ENCODE results near the gene NUTM2A. TPM values are rescaled to one million over a fixed set of nuclear protein-coding genes. Genes with fewer than 3 reads are reported as not detected.
"Not testable (repeated sequence)": the region's sequence is repeated elsewhere in the genome, so short reads cannot be mapped to it uniquely, and the experiment has no call there.

NUTM2A gene
- polyA plus RNA-seq, 1 experiment = 0.70 TPM

GRCh38 chr10:87216120-87216519 is 9.1 kb upstream of the NUTM2A start:
- H3K4me3 ChIP-seq (ENCODE audit: low read depth, low read length); DNase-seq (ENCODE audit: low read depth); H3K36me3 ChIP-seq (ENCODE audit: control insufficient read depth, insufficient read depth, low read length); CTCF ChIA-PET; POLR2A ChIA-PET; H3K27me3 ChIP-seq (ENCODE audit: control insufficient read depth, insufficient read depth, low read length): not testable (repeated sequence)

GRCh38 chr10:87219370-87219769 is 5.9 kb upstream of the NUTM2A start:
- H3K27me3 ChIP-seq (ENCODE audit: control insufficient read depth, insufficient read depth, low read length); CTCF ChIA-PET; H3K4me3 ChIP-seq (ENCODE audit: low read depth, low read length); DNase-seq (ENCODE audit: low read depth); POLR2A ChIA-PET; H3K36me3 ChIP-seq (ENCODE audit: control insufficient read depth, insufficient read depth, low read length): not testable (repeated sequence)

- H3K27me3 ChIP-seq (ENCODE audit: control insufficient read depth, insufficient read depth, low read length); DNase-seq (ENCODE audit: low read depth); CTCF ChIA-PET; H3K36me3 ChIP-seq (ENCODE audit: control insufficient read depth, insufficient read depth, low read length); POLR2A ChIA-PET; H3K4me3 ChIP-seq (ENCODE audit: low read depth, low read length): not testable (repeated sequence)
Measured at GRCh38 chr10:87222789-87223188, 2.5 kb upstream of the NUTM2A start.

GRCh38 chr10:87228247-87228646 is 3.0 kb downstream of the NUTM2A start:
- H3K4me3 ChIP-seq (ENCODE audit: low read depth, low read length); H3K27me3 ChIP-seq (ENCODE audit: control insufficient read depth, insufficient read depth, low read length); CTCF ChIA-PET; H3K36me3 ChIP-seq (ENCODE audit: control insufficient read depth, insufficient read depth, low read length); DNase-seq (ENCODE audit: low read depth); POLR2A ChIA-PET: not testable (repeated sequence)

GRCh38 chr10:87229211-87229610 is 4.0 kb downstream of the NUTM2A start:
- H3K36me3 ChIP-seq (ENCODE audit: control insufficient read depth, insufficient read depth, low read length); DNase-seq (ENCODE audit: low read depth); CTCF ChIA-PET: not testable (repeated sequence)

GRCh38 chr10:87234854-87235253 is 9.6 kb downstream of the NUTM2A start:
- POLR2A ChIA-PET; H3K27me3 ChIP-seq (ENCODE audit: control insufficient read depth, insufficient read depth, low read length); H3K4me3 ChIP-seq (ENCODE audit: low read depth, low read length); CTCF ChIA-PET; DNase-seq (ENCODE audit: low read depth); H3K36me3 ChIP-seq (ENCODE audit: control insufficient read depth, insufficient read depth, low read length): not testable (repeated sequence)

More at GRCh38 chr10:87229211-87229610, 4.0 kb downstream of the NUTM2A start:
- H3K4me3 ChIP-seq (ENCODE audit: low read depth, low read length); H3K27me3 ChIP-seq (ENCODE audit: control insufficient read depth, insufficient read depth, low read length); POLR2A ChIA-PET: not testable (repeated sequence)

GRCh38 chr10:87237244-87237643 is 12.0 kb downstream of the NUTM2A start:
- CTCF ChIA-PET; H3K4me3 ChIP-seq (ENCODE audit: low read depth, low read length); DNase-seq (ENCODE audit: low read depth); H3K27me3 ChIP-seq (ENCODE audit: control insufficient read depth, insufficient read depth, low read length); POLR2A ChIA-PET; H3K36me3 ChIP-seq (ENCODE audit: control insufficient read depth, insufficient read depth, low read length): not testable (repeated sequence)

- H3K27me3 ChIP-seq (ENCODE audit: control insufficient read depth, insufficient read depth, low read length); CTCF ChIA-PET; H3K4me3 ChIP-seq (ENCODE audit: low read depth, low read length); DNase-seq (ENCODE audit: low read depth); H3K36me3 ChIP-seq (ENCODE audit: control insufficient read depth, insufficient read depth, low read length); POLR2A ChIA-PET: not testable (repeated sequence)
Measured at GRCh38 chr10:87239346-87239808, 14.1 kb downstream of the NUTM2A start.

- H3K36me3 ChIP-seq (ENCODE audit: control insufficient read depth, insufficient read depth, low read length); DNase-seq (ENCODE audit: low read depth); H3K4me3 ChIP-seq (ENCODE audit: low read depth, low read length); CTCF ChIA-PET; POLR2A ChIA-PET; H3K27me3 ChIP-seq (ENCODE audit: control insufficient read depth, insufficient read depth, low read length): not testable (repeated sequence)
Measured at GRCh38 chr10:87242192-87242591, 16.9 kb downstream of the NUTM2A start.

GRCh38 chr10:87247335-87247734 is 22.1 kb downstream of the NUTM2A start:
- H3K27me3 ChIP-seq (ENCODE audit: control insufficient read depth, insufficient read depth, low read length); CTCF ChIA-PET; H3K36me3 ChIP-seq (ENCODE audit: control insufficient read depth, insufficient read depth, low read length); POLR2A ChIA-PET; H3K4me3 ChIP-seq (ENCODE audit: low read depth, low read length); DNase-seq (ENCODE audit: low read depth): not testable (repeated sequence)

- H3K27me3 ChIP-seq (ENCODE audit: control insufficient read depth, insufficient read depth, low read length); H3K36me3 ChIP-seq (ENCODE audit: control insufficient read depth, insufficient read depth, low read length); DNase-seq (ENCODE audit: low read depth); POLR2A ChIA-PET; CTCF ChIA-PET; H3K4me3 ChIP-seq (ENCODE audit: low read depth, low read length): not testable (repeated sequence)
Measured at GRCh38 chr10:87248818-87249353, 23.6 kb downstream of the NUTM2A start.

- POLR2A ChIA-PET; DNase-seq (ENCODE audit: low read depth); H3K27me3 ChIP-seq (ENCODE audit: control insufficient read depth, insufficient read depth, low read length); H3K4me3 ChIP-seq (ENCODE audit: low read depth, low read length); CTCF ChIA-PET; H3K36me3 ChIP-seq (ENCODE audit: control insufficient read depth, insufficient read depth, low read length): not testable (repeated sequence)
Measured at GRCh38 chr10:87280749-87281392, 55.6 kb downstream of the NUTM2A start.

Measured in BJ (cell line).